NT2/D1 (cell line): ENCODE results near the gene PHKA1.

ENCODE experiments used
- SUZ12 ChIP-seq: IDR thresholded peaks from 2 replicates; pipeline ENCODE4 v1.6.1; 2011; ENCODE audit not compliant: insufficient read length, insufficient read depth; ENCODE audit errors: extremely low read depth
- YY1 ChIP-seq: IDR thresholded peaks from 2 replicates; pipeline ENCODE4 v1.6.1; 2011; ENCODE audit not compliant: insufficient read length, insufficient read depth

- TF ChIP-seq SUZ12 (no peak), YY1 (no peak)
Measured at GRCh38 chrX:72666451-72666850, 47.7 kb downstream of the PHKA1 start.
